Prostate gland (tissue), 2 donors: ENCODE results near the gene EIF6.

Experiments used
- CTCF ChIP-seq, 4 experiments: fragments of 200-600 bp in 2 of 4; fragments of 450-650 bp in 2 of 4; sonication (generic) in 2 of 4; IDR thresholded peaks; 1 replicate in 3 of 4; 2 replicates in 1 of 4; pipeline ENCODE4 v1.5.1; 2016 to 2019; ENCODE audit warnings: antibody characterized with exemption in 4 of 4, mild to moderate bottlenecking in 2 of 4, moderate library complexity in 2 of 4
- POLR2A ChIP-seq: fragments of 450-650 bp; IDR thresholded peaks from one replicate; pipeline ENCODE4 v1.6.1; 2016; ENCODE audit warnings: antibody characterized with exemption, mild to moderate bottlenecking
- POLR2AphosphoS5 ChIP-seq: sonication (generic); formaldehyde crosslinking; IDR thresholded peaks from one replicate; pipeline ENCODE4 v1.6.1; 2017; ENCODE audit warnings: antibody characterized with exemption

DNA sequence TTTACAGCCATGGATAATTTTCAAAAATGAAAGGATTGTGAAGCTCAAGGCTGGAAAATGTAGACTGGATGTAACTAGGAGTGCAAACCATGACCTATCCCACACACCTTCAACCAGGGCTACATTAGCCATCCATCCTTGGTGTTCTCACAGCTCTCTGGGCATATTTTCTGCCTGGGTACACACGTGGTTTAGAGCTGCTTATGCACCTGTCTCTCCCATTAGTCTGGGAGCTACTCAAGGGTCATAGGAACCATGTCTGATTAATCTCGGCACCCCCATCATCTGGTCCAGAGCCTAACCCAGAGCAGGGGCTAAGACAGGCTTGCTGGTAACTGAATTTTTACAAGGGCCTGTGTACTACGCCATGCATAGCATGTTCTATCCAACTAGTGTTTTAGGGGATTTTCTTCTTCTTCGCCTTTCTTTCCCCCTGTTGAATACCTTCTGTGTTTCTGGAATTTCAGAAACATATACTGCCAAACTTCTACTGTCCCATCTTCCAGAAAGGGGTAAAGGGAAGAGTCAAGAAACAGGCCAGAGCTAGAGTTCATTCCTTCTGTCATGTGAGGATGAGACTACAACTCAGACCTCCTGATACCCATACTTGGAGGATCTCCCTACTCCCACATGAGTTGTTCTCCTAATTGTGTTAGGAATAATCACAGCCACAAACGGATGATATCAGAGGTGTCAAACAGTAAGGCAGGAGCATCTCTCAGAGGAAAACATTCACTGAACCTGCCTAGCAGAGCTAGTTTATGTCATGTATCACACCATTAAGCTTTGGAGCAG is 33.0 kb upstream of the EIF6 start:
- TF ChIP-seq CTCF (IDR thresholded peaks at IDR 0.05), result no peak
- TF ChIP-seq POLR2A, result no peak
- TF ChIP-seq POLR2AphosphoS5, result no peak
